Body of pancreas (tissue), 4 donors: ENCODE measurements around the gene HMGB3.

Experiments
- CTCF ChIP-seq, 7 experiments: fragments of 450-650 bp in 4 of 7; fragments of 200-600 bp in 3 of 7; sonication (generic) in 3 of 7; IDR thresholded peaks; one replicate each; pipeline ENCODE4 v1.5.1; 2016 to 2019; ENCODE audit warnings: antibody characterized with exemption in 7 of 7
- POLR2A ChIP-seq, 3 donors: fragments of 450-650 bp; IDR thresholded peaks; one replicate each; pipeline ENCODE4 v1.6.1; 2016; ENCODE audit warnings: antibody characterized with exemption in 3 of 3, mild to moderate bottlenecking in 2 of 3

- no peak for TF ChIP-seq CTCF (IDR thresholded peaks at IDR 0.05)
- no peak for TF ChIP-seq POLR2A (IDR thresholded peaks at IDR 0.05)
Measured at GRCh38 chrX:150942942-150943594, 40.1 kb upstream of the HMGB3 start.
